Smooth muscle cell of the coronary artery (primary cell): Measurements from ENCODE around the gene FKBP1A. TPM values are rescaled to one million over a fixed set of nuclear protein-coding genes. Genes with fewer than 3 reads are reported as not detected.

Experiments
- total RNA-seq: library from RNA; depleted of rRNA; stranded (reverse); fragments of >200 nt; gene quantifications from 2 replicates; pipeline ENCODE4 v1.2.3, GENCODE V29; 2014; ENCODE audit warnings: low replicate concordance

FKBP1A gene
- total RNA-seq = 102 and 160 TPM in 2 replicates

GRCh38 chr20:1392693-1393506, at the start of gene FKBP1A:
FKBP1A (minus strand) TSS chr20:1393054; CDS start chr20:1392998, 56 bp downstream.

GRCh38 chr20:1328680-1329330, 64.0 kb downstream of the FKBP1A start, which contains the start of gene SDCBP2:
SDCBP2 (minus strand) TSS chr20:1329139; CDS start chr20:1320416, 8,723 bp downstream.

Other genes with a start within 250 kb of the FKBP1A start
- gene TMEM74B, start 208.1 kb downstream of the FKBP1A start, total RNA-seq = not detected in 2 replicates
- gene C20orf202, start 189.6 kb downstream of the FKBP1A start, total RNA-seq = not detected in 2 replicates
- not detected in 2 replicates for gene RAD21L1, start 167.0 kb downstream of the FKBP1A start, total RNA-seq
- 6.8 and 7.1 TPM in 2 replicates for gene SNPH, start 126.8 kb downstream of the FKBP1A start, total RNA-seq
- gene SDCBP2, start 63.9 kb downstream of the FKBP1A start, total RNA-seq = 0.35 and 1.8 TPM in 2 replicates
- 15.4 and 20.7 TPM in 2 replicates for gene NSFL1C, start 73.8 kb upstream of the FKBP1A start, total RNA-seq
- gene SIRPB2, start 98.4 kb upstream of the FKBP1A start, total RNA-seq = not detected in 2 replicates
- not detected in 2 replicates for gene SIRPD, start 164.7 kb upstream of the FKBP1A start, total RNA-seq
- gene SIRPB1, start 227.0 kb upstream of the FKBP1A start, total RNA-seq = 0.59 TPM in 1 of 2 replicates, not detected in the other